ENCODE results near the gene ZNF426.
A peak's percentile ranks its signal among the peaks of the same experiment; 100 is the strongest.
"Not testable (repeated sequence)": the region's sequence is repeated elsewhere in the genome, so short reads cannot be mapped to it uniquely, and the experiment has no call there.

The ZNF426 gene

DNA sequence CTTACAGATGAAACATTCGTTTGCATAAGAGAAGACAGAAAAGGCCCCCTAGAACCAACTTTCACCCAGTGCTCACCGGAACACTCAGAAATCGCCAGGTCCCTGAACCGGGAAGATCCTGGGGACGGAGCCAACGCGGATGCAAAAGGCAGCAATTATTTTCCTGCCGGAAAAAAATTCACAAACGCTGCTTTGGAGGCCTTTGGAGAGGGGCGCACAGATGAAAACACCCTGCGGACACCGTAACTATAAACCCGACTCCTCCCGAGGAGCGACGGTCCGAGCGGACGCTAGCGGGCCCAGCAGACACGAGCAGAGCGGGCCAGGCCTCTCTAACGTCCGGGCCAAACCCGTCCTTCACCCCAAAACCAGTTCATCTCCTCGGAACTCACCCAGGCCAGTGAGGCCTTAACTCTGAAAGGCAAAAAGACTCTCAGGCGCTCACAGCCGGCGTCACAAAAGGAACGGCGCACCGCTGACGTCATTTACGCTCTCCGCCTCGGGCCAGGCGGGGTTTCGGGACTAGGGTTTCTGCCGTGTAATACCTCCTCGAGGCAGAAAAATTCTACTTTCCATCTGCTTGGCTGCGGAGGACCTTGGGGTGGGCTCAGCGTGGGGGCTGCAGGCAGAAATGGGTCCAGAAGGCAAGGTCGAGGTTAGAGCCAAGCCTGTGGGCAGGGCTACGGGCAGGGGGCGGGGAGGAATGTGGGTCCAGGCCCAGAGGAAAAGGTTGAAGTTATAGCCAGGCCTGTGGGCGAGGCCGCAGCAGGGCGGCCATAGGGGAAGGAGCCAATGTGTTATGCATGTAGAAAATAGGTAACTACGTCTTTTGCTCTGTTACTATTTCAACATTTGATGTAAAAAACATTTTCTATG is at the start of gene ZNF426:
TSS of gene ZNF426 (minus strand) at position 463 of the 876 bp plus-strand sequence. CDS start 2,413 bp downstream, outside the sequence.
- peak; percentile 91 for DNase-seq (ENCODE audit: low spot score)

DNA sequence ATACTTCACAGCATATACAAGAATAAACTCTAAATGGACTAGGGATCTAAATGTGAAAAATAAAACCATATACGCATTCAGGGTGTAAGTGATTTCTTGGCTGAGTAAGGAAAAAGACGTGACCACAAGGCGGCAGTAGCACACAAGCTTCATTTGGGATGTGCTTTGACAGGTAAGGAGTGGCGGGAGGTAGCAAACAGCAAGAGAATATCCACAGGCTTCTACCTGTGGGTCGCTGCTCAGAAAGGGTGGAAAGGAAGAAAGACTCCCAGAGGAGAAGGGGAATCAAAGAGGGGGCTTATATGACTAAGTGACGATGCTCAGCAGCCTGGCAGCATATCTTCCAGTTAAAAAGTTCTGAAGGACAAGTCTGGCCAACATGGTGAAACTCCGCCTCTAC is 48.3 kb upstream of the ZNF426 start:
- peak; percentile 68 for DNase-seq (ENCODE audit: low spot score)

DNA sequence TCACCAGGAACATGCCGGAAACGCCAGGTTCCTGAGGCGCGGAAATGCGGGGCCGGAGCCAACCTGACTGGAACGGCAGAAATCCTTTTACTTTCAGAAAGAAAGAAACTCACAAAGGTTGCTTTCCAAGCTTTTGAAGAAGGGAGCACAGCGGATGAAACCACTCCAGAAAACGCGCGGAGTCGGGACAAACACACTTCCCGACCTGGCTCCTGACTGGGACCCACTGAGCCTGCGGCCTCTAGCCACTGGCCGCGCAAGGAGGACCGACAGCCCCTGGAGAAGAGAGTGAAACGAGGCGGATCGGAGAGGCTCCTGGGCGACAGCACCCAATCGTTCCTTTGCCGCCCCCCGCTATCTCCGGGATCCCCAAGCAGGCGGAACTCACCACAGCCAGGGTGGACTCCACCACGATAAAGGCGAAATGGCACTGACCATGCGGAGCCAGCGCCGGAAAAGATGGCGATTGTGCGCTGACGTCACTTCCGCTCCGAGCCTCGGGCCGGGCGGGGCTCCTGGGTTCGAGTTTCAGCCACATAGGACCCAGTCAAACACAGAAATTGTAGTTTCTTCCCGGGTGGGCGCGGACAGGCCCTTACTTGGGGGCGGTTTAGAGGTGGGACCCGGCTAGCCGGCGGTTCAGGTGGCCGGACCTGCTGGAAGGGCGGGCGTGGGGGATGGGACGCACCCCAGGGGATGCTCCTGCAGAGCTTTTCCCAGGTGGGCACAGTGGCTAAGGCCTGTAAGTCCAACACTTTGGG is 45.8 kb upstream of the ZNF426 start, which contains the start of gene ZNF121:
TSS of gene ZNF121 (minus strand) at position 432 of the 761 bp plus-strand sequence. CDS start 16,407 bp downstream, outside the sequence.
- DNase-seq (ENCODE audit: low spot score): peak; percentile 90

DNA sequence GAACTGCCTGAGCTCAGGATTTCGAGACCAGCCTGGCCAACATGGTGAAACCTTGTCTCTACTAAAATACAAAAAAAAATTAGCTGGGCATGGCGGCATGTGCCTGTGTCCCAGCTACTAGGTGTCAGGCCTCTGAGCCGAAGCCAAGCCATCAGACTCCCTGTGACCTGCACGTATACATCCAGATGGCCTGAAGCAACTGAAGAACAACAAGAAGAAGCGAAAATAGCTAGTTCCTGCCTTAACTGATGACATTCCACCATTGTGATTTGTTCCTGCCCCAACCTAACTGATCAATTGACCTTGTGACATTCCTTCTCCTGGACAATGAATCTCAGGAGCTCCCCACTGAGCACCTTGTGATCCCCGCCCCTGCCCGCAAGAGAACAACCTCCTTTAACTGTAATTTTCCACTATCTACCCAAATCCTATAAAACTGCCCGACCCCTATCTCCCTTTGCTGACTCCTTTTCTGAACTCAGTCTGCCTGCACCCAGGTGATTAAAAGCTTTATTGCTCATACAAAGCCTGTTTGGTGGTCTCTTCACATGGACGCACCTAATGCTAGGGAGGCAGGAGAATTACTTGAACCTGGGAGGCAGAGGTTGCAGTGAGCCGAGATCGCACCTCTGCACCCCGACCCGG is 43.8 kb upstream of the ZNF426 start:
- not testable (repeated sequence) for DNase-seq (ENCODE audit: low spot score)

DNA sequence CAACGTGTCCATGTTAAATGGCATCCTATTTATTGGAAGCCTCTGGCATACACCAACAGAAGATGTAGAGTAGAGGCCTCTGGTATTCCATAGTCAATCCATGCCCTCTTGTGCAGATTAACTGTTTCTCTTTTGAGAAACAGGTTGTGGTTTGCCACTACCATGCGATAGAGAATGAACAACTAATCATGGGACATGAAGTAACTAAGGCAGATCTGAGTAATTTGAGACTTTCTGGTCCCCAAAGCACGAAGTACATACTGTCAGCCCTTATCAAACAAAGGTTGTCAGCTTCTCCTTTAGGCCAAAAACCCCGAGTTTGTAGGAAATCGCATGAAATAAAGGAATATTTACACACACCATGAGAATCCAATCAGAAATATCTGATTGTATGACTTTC is 42.3 kb upstream of the ZNF426 start:
- DNase-seq (ENCODE audit: low spot score): no peak

DNA sequence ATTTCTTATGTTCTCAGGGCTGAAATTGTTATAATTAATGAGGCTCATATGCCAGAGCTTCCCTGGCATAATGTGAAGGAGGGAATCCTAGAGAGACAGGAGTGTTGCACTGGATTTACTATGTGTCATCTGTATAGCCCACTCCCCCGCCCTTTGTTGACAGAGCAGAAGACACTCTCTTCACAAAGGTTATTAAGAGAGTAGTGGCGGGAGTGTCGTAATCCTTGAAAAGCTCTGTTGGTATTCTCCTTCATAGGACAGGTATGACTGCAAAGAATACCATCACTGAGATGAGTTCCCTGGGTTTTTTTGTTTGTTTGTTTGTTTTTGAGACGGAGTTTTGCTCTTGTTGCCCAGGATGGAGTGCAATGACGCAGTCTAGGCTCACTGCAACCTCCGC is 31.8 kb upstream of the ZNF426 start:
- no peak for DNase-seq (ENCODE audit: low spot score)

DNA sequence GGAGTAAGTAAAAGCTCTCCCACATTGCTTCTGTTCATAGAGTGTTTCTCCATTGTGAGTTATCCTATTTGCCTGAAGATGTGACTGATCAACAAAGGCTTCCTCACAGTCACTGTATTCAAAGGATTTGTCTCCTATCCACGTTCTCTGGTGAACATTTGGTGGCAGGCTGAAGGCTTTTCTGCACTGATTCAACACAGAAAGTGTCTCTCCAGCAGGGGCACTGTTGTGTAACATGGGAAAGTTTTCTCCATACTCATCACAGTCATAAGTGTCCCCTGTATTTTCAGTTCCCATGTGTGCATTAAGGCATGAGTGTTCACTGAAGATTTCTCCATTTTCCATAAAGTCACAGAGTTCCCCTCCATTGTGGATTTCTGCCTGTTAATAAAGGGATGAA is 28.3 kb upstream of the ZNF426 start:
- DNase-seq (ENCODE audit: low spot score): no peak

DNA sequence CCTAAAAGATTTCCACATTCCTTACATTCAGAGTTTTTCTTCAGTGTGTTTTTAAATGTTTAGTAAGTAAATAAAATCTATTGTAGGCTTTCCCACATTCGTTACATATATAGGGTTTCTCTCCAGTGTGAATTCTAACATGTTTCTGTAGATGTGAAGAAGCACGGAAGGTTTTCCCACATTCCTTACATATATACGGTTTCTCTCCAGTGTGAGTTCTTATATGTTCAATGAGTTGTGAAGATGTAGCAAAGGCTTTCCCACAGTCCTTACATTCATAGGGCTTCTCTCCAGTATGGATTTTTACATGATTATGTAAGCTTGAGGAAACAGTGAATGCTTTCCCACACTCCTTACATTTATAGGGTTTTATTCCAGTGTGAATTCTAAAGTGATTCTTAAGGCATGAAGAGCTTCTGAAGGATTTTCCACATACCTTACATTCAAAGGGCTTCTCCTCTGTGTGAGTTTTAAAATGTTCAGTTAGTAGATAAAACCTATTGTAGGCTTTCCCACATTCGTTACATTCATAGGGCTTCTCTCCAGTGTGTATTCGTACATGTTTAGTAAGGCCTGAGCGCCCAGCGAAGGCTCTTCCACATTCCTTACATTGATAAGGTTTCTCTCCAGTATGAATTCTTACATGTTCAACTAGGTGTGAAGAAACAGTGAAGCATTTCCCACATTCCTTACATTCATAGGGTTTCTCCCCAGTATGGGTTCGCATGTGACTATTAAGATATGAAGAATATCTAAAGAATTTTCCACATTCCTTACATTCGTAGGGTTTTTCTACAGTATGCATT is 27.7 kb upstream of the ZNF426 start:
- DNase-seq (ENCODE audit: low spot score): no peak

DNA sequence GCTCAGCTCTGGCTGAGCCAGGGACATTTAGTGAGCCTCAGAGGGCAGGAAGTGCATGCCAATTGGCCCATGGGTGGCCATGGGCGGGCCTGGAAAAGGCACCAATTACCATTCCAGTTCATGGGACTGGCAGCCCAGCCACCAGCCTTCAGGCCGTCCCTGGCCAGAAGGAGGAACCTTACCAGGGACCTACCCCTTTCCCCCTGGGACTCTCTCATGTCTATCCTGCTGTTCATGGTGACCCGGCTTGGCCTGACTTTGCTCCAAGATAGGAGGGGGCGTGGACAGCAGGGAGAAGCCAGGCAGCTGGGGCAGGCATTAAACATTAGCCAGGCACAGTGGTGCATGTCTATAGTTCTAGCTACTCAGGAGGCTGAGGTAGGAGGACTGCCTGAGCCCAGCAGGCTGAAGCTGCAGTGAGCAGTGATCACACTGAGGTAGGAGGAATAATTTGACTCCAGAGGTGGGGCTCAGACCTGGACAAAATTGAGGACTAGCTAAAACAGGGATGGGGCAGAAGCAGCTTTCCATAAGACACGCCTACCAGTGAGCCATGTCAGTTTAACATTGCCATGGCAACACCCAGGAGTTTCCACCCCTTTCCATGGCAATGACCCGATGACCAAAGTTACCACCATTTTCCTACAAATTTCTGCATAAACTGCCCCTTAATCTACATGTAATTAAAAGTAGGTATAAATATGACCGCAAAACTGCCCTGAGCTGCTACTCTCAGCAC is 14.3 kb upstream of the ZNF426 start:
- no peak for DNase-seq (ENCODE audit: low spot score)

DNA sequence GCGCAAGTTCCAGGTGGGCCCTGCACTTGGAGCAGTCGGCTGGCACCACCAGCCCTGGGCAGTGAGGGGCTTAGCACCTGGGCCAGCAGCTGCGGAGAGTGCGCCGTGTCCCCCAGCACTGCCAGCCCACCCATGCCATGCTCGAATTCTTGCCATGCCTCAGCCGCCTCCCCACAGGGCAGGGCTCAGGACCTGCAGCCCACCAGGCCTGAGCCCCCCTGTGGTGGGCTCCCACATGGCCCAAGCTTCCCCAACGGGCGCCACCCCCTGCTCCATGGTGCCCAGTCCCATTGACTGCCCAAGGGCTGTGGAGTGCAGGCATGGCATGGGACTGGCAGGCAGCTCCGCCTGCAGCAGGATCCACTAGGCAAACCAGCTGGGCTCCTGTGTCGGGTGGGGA is 9.4 kb upstream of the ZNF426 start:
- no peak for DNase-seq (ENCODE audit: low spot score)

DNA sequence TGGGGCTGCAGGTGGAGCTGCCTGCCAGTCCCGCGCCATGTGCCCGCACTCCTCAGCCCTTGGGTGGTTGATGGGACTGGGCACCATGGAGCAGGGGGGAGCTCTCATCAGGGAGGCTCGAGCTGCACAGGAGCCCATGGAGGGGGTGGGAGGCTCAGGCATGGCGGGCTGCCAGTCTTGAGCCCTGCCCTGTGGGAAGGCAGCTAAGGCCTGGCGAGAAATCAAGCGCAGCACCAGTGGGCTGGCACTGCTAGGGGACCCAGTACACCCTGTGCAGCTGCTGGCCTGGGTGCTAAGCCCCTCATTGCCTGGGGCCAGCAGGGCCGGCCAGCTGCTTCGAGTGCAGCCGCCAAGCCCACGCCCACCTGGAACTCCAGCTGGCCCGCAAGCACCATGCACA is 2.8 kb upstream of the ZNF426 start:
- DNase-seq (ENCODE audit: low spot score): not testable (repeated sequence)

DNA sequence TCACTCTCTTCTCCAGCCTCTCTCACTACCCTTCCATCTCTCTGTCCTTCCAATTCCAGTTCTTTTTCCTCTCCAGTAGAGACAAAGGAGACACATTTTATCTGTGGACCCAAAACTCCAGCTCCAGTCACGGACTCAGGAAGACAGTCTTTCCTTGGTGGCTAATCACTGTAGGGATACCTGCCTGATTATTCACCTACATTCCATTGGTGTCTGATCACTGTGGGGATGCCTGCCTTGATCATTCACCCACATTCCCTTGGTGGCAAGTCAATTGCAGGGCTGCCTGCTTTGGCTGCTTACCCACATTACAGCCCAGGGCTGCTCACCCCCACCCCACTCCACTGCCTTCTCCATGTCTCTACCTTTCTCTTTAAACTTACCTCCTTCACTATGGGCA is 1.5 kb upstream of the ZNF426 start:
- not testable (repeated sequence) for DNase-seq (ENCODE audit: low spot score)

DNA sequence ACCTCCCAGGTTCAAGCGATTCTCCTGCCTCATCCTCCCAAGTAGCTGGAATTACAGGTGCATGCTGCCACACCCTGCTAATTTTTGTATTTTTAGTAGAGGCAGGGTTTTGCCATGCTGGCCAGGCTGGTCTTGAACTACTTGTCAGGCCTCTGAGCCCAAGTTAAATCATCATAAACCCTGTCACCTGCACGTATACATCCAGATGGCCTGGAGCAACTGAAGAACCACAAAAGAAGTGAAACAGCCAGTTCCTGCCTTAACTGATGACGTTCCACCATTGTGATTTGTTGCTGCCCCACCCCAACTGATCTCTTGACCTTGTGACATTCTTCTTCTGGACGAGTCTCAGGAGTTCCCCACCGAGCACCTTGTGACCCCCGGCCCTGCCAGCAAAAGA is 756 bp upstream of the ZNF426 start:
- not testable (repeated sequence) for DNase-seq (ENCODE audit: low spot score)

DNA sequence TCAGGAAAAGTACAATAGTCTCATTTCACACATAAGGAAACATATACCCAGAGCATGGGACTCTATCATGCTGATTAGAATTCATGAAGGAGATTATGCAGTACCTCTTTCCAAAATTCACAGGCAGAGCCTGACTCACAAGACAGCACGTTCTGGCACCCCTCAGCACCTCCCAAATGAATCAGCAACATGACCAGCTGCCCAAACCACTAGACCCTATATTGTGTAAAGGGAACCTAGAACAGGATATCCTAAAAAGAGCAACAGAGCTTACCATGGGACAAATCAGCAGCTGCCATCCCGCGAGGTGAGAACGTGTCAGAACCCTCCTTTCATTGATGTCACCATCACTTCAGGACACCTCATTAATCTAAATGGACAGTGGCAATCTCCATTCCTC is 2.5 kb downstream of the ZNF426 start:
- DNase-seq (ENCODE audit: low spot score): no peak

DNA sequence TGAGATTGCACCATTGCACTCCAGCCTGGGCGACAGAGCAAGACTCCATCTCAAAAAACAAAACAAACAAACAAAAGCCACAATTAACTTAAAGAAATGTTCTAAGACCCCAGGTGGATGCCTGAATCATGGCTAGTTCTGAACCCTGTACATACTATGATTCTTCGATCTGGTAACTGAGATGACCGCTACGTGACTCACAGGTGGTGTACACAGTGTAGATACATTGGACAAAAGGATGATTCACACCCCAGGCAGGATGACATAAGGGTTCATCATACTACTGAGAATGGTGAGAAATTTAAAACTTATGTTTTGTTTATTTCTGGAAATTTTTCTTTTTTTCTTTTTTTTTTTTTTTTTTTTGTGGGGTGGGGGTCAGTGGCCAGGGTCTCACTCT is 6.5 kb downstream of the ZNF426 start:
- no peak for DNase-seq (ENCODE audit: low spot score)

DNA sequence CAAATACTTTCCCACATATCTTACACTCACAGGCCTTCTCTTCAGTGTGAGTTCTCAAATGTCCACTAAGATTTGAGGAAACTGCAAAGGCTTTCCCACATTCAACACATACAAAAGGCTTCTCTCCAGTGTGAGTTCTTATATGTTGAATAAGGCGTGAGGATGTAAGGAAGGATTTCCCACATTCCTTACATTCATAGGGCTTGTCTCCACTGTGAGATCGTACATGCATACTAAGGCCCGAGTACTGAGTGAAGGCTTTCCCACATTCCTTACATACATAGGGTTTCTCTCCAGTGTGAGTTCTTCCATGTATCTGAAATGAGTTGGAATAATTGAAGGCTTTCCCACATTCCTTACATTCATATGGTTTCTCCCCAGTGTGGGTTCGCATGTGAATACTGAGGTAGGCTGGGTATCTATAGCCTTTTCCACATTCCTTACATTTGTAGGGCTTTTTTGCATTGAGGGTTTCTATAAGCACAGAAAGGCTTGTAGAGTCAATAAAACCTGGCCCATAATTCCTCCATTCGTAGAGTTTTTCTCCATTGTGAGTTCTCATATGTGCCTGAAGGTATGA is 9.6 kb downstream of the ZNF426 start:
- no peak for DNase-seq (ENCODE audit: low spot score)

DNA sequence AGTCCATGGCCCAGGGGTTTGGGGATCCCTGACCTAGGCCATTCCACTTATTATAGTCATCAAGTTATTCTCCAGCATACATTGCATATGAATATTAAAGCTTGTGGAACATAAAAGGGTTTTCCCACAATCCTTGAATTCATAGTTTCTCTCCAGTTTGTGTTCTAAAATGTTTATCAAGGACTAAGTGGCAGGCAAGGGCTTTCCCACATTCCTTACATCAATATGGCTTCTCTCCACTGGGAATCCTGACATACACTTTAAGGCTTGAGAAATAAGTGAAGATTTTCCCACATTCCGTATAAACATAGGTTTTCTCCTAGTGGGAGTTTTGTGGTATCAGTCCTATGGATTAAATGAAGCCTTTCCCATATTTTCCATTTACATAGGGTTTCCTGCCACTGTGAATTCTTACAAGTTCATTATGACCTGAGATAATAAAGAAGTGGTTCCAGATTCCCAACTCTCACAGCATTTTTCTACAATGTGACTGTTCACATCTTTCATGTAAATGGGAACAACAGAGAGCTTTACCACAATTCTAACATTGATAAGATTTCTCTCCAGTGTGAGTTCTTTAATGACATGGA is 14.5 kb downstream of the ZNF426 start:
- DNase-seq (ENCODE audit: low spot score): no peak

DNA sequence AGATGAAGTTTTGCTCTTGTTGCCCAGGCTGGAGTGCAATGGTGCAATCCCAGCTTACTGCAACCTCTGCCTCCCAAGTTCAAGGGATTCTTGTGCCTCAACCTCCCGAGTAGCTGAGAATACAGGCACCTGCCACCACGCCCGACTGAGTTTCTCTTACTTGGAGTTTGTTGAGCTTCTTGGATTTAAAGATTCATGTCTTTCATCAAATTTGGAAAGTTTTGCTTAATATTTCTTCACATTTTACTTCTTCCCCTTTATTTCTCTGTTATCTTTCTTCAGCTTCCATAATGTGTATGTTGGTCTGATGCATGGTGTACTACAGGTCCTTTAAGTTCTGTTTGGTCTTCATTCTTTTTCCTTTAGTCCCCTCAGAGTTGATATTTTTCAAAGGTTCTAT is 31.2 kb downstream of the ZNF426 start:
- no peak for DNase-seq (ENCODE audit: low spot score)

DNA sequence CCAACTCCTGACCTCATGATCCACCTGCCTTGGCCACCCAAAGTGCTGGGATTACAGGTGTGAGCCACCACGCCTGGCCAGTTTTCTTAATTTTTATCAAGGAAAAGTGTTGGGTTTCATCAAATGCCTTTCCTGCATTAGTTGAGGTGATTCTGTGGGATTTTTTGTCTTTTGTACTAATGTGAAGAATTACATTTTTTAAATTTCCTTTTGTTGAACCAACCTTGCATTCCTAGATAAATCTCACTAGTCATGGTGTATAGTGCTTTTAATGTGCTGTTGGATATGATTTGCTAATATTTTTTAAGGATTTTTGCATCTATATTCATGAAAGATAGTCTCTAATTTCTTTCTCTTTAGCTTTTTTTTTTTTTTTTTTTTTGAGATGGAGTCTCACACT is 37.6 kb downstream of the ZNF426 start:
- DNase-seq (ENCODE audit: low spot score): no peak

DNA sequence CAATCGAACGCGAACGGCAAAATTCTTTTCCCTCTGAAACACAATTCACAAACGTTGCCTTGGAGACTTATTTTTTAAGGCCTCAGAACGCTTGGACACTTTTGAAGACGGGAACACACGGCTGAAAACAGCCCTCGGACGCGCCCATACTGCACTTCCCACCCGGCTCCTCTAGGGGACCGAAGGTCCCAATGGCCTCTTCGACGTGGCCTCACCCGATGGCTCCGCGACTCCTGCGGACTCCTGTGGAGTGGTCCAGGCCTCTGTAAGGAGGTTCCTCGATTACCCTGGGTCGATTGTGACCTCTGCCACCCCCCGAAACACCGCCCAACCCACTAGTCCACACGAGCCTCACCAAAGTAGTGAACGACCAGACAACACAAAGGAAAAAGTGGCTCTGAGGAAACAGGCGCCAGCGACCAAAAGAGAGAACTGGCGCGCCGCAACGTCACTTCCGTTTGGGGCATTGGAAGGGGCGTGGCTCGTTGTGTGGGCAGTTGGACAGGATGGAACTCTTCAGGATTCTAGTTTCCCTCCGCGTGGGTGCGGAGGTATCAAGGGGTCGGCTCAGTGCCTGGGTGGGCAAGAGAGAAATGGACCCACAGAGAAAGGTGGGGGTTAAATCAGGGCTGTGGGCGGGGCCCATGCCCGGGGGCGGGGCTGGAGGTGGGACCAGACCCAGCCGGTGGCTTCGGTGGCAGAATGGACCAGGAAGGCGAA is 40.1 kb downstream of the ZNF426 start, which contains the start of gene ZNF560:
TSS of gene ZNF560 (minus strand) at position 434 of the 720 bp plus-strand sequence. CDS start 23,303 bp downstream, outside the sequence.
- no peak for DNase-seq (ENCODE audit: low spot score)
